Measurements from ENCODE around the gene TMEM191C.

DNA sequence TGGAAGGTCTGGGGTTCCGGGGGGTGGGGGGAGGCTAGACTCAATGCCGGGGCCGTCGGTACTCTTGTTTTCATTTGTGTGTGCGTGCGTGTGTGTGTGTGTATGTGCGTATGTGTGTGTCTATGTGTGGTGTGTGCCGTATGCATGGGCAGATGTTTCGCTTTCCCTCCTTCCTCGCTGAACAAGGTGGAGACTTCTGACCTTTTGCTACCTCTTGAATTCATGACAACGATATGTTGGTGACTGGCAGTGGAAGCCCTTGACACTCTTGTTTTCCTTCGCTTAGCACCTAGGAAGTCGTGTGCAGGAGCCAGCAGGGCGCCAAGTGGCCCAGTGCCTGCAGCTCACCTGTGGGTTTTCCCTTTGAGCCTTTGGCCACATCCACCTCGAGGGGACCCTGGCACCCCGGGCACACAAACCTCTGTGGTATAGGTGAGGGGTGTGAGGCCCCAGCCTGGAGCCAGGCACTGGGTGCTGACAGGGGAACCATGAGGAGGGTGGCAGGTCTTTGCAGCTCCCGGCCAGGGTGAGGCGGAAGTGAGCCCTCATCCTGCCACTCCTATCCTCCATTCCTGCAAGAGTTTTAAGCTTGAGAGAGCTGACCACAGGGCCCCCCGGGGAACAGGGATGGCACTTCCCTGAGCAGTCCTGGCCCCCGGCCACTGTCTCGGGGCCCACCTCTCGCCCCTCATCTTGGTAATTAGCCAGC lies 19.3 kb upstream of the TMEM191C start:
- TF ChIP-seq, protein P1, sequence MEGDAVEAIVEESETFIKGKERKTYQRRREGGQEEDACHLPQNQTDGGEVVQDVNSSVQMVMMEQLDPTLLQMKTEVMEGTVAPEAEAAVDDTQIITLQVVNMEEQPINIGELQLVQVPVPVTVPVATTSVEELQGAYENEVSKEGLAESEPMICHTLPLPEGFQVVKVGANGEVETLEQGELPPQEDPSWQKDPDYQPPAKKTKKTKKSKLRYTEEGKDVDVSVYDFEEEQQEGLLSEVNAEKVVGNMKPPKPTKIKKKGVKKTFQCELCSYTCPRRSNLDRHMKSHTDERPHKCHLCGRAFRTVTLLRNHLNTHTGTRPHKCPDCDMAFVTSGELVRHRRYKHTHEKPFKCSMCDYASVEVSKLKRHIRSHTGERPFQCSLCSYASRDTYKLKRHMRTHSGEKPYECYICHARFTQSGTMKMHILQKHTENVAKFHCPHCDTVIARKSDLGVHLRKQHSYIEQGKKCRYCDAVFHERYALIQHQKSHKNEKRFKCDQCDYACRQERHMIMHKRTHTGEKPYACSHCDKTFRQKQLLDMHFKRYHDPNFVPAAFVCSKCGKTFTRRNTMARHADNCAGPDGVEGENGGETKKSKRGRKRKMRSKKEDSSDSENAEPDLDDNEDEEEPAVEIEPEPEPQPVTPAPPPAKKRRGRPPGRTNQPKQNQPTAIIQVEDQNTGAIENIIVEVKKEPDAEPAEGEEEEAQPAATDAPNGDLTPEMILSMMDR (IDR thresholded peaks at IDR 0.05), result no peak
- TF ChIP-seq POLR2A (IDR thresholded peaks at IDR 0.05), result no peak
- no peak for TF ChIP-seq EP300 (IDR thresholded peaks at IDR 0.05)

Data from sigmoid colon (tissue), 4 donors.